Activated naive CD4-positive, alpha-beta T cell treated with anti-CD3 and anti-CD28 coated beads, Interleukin-2, amount 10 ng/mL, durations not matched to agents 5 hours and 36 hours (primary cell): ENCODE data around the gene ZNF683. TPM values are rescaled to one million over a fixed set of nuclear protein-coding genes. Genes with fewer than 3 reads are reported as not detected.

Source experiments
- total RNA-seq, 2 experiments: library from RNA; stranded (reverse); gene quantifications; one replicate each; pipeline ENCODE4 v1.2.3, GENCODE V29; 2021

The ZNF683 gene
- under 1 TPM in 1 of 2 experiments, not detected in 1; 0.31 TPM for total RNA-seq

DNA sequence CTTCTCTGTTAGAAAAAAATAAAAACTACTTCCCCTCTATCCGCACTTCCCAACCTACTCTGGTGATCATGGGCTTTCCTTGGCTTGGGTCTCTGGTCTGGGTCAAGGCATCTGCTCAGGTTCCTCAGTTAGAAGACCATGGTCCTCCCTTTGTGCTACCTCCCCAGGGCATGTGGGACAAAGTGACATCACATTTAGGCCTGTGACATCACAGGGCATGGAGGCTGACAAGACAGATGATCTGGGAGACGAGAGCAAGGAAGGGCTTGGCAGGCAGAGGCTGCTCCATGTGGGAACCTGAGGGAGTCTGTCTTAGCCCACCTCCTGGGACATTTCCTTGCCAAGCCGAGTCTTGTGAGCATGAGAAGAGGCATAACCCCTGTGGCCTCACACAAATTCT lies at the start of gene ZNF683:
Gene ZNF683 (minus strand): TSS at position 140 of the 400 bp plus-strand sequence. CDS start 4,179 bp downstream, outside the sequence.

DNA sequence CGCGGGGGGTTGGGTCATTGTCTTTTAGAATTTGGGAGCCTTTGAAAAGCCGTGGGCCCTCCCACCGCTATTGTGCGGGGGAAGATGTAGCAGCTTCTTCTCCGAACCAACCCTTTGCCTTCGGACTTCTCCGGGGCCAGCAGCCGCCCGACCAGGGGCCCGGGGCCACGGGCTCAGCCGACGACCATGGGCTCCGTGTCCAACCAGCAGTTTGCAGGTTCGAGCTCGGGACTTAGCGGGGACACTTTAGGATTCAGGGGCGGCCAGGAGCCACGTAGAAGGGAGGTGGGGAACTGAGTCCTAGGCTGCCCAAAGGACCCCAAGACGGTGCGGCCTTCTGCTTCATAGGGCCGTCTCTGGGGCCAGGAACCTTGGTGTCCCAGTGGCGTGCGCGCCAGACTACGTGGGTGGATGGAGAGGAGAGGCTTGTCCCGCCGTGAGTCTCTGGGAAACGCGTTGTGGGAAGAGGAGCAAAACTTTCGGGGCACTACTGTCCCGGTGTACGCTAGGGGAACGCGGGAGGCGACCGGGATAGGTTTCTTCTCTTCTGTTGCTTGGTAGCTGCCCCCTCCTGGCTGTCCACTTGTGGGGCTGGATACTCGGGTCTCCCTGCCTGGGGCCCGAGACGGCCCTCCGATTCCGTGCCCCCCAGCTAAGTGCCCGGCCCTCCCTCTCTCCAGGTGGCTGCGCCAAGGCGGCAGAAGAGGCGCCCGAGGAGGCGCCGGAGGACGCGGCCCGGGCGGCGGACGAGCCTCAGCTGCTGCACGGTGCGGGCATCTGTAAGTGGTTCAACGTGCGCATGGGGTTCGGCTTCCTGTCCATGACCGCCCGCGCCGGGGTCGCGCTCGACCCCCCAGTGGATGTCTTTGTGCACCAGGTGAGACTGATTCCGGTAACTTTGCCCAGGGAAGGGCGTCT lies 38.4 kb upstream of the ZNF683 start, which contains the start of gene LIN28A:
Gene LIN28A (plus strand): TSS at position 112 of the 918 bp plus-strand sequence. CDS start 75 bp downstream, at position 187.

DNA sequence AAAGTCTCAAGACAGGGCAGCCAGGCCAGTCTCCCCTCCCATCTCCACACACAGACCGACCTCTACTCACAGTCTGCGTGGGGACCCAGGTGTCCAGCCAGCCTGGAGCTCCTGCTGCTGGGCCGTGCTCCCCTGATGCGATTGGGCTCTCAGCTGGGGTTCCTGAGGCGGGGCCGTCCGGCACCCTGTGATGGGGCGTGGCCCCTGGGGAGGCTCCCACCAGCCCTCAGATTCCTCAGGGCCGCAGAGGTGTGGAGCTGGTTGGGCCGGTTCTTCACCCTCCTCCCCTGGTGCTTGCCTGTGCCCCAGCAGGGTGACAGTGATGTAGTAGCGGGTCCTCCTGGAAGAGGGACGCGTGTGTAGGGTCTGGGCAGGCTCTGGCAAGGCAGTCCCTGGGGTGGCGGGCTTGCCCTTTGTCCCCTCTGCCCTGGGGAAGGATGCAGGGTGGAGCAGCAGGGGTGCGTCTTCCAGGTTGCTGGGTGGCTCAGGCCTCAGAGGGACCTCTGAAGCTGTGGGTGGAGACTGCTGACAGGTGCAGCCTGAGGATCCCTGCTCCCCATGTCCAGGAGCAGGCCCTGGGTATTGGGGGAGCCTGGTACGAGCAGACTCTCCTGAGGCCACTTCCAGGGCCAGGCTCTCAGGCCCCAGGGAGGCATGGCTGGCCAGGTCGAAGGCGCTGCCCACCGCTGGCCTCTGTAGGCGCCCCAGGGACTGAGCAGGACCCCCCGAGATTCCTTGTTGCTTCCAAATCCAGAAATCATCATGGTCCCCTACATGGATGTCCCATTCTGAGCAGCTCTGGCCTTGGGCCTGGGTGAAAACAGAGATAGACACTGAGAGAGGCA lies 18.4 kb downstream of the ZNF683 start, which contains the start of gene CRYBG2:
Gene CRYBG2 (minus strand): TSS at position 155 of the 845 bp plus-strand sequence. CDS start 7,473 bp downstream, outside the sequence.

DNA sequence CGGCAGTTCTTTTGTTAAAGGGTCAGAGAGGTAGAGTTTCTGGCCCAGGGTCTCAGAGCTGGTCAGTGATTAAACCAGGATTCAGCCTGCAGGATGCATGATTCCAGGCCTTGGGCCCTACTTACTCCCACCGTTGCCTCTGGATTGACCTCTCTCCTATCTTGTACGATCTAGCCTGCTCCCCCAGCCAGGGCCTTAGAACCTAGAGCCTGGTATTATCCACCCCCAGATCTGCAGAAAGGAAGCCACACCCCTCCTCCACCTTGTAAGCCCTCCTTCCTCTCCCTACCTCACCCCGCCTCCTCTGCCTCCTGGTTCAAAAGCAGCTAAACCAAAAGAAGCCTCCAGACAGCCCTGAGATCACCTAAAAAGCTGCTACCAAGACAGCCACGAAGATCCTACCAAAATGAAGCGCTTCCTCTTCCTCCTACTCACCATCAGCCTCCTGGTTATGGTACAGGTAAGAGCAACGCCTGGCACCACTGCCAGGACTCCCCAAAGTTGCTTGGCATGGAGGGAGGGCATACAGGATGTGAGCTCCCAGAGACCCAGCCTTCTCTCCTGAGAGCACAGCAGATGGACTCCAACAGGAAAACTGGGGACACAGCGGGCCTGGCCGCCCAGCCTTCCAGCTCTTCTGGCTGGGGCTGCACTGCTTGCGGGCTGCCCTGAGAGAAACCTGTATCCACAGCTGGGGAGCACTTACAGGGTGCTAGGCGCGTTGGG lies 54.8 kb downstream of the ZNF683 start, which contains the start of gene CD52:
Gene CD52 (plus strand): TSS at position 347 of the 726 bp plus-strand sequence. CDS start 60 bp downstream, at position 407.

Other genes with a start within 250 kb of the ZNF683 start
- gene FAM110D, start 213.7 kb downstream of the ZNF683 start, total RNA-seq = not detected
- gene C1orf232, start 203.8 kb downstream of the ZNF683 start, total RNA-seq = not detected
- 10 to 100 TPM; 21.3 to 23.4 TPM for gene ZNF593, start 202.8 kb downstream of the ZNF683 start, total RNA-seq
- gene ZNF593OS, start 200.9 kb downstream of the ZNF683 start, total RNA-seq = not detected
- gene CNKSR1, start 195.3 kb downstream of the ZNF683 start, total RNA-seq = 1 to 10 TPM; 4.7 to 5.0 TPM
- gene CATSPER4, start 182.1 kb downstream of the ZNF683 start, total RNA-seq = not detected
- gene CEP85, start 138.6 kb downstream of the ZNF683 start, total RNA-seq = 10 to 100 TPM; 32.9 to 36.6 TPM
- gene SH3BGRL3, start 92.7 kb downstream of the ZNF683 start, total RNA-seq = 100 to 1,000 TPM; 481 to 496 TPM
- 10 to 100 TPM; 37.0 to 39.0 TPM for gene UBXN11, start 66.1 kb downstream of the ZNF683 start, total RNA-seq
- gene CD52, start 54.8 kb downstream of the ZNF683 start, total RNA-seq = 1,000 to 10,000 TPM; 1,759 to 1,791 TPM
- 1 to 10 TPM in 1 of 2 experiments, under 1 TPM in 1; 0.87 to 1.4 TPM for gene CRYBG2, start 18.6 kb downstream of the ZNF683 start, total RNA-seq
- gene LIN28A, start 38.1 kb upstream of the ZNF683 start, total RNA-seq = not detected
- gene DHDDS, start 59.6 kb upstream of the ZNF683 start, total RNA-seq = 10 to 100 TPM; 47.8 to 51.1 TPM
- 100 to 1,000 TPM; 915 to 928 TPM for gene HMGN2, start 99.7 kb upstream of the ZNF683 start, total RNA-seq
- gene RPS6KA1, start 157.0 kb upstream of the ZNF683 start, total RNA-seq = 100 to 1,000 TPM; 184 to 190 TPM